ENCODE measurements around the gene REXO5.

GRCh38 chr16:20799599-20799998 lies 6.7 kb upstream of the REXO5 start:
- TF ChIP-seq CTCF (IDR thresholded peaks at IDR 0.05): peak in 2 of 3 donors; percentile 48 to 53
- TF ChIP-seq POLR2A (IDR thresholded peaks at IDR 0.05): no peak
- TF ChIP-seq POLR2AphosphoS5 (IDR thresholded peaks at IDR 0.05): no peak

Data from breast epithelium (tissue), 3 donors.